ENCODE results near the gene ARHGEF40. TPM values are rescaled to one million over a fixed set of nuclear protein-coding genes. Genes with fewer than 3 reads are reported as not detected.

ARHGEF40 gene
- polyA plus RNA-seq, 2 of the 4 experiments (the other 2 are of a cell fraction): 7.8 to 9.6 TPM

DNA sequence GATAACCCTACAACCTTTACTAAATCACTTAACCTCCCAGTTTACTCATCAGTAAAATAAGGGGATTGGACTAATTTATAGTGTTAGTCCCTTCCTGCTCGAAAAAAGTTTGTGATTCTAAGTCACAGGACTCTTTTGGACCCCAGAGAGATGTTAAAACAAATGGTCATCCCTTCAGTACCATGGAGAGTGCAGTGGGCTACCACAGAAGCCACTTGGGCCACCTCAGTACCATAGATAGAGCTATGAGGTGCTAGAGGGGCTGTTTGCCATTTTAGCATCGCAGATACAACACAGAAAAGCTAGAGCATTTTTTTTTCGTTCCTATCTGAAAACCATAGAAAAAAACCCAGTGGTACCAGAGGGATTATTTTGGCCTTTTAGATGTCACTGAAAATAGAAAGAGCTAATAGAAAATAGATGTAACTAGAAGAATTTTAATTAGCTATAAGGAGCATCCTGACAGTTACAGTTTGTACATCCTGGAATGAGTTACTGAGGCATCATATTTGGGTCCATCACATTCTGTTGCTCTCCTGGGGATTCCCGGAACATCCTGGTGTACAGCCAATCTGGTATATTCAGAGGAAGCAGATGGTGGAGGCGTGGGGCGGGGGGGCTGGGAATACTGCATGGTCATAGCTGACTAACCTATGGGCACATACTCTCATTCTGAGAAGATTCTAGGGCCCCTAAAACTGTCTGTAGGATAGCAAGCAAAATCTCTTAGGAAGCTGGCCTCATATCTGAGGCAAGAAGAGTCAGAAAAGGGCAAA lies 25.5 kb downstream of the ARHGEF40 start:
- FAIRE-seq: no peak
- H3K4me1 ChIP-seq: peaks cover 45% of the 10 kb centered on the region
- H3K4me3 ChIP-seq: no peak overlapping the region
- H3K9me3 ChIP-seq: no peaks in the 10 kb centered on the region
- TF ChIP-seq REST (IDR thresholded peaks at IDR 0.05): peak; percentile 92
- TF ChIP-seq EHMT2 (IDR thresholded peaks at IDR 0.05; ENCODE audit: low read depth): 0 out of 2 replicates have a peak, but pooled peaks have one; percentile 34
- no peak for TF ChIP-seq BHLHE40 (IDR thresholded peaks at IDR 0.05; ENCODE audit: low read depth, low read length)
- no peak for TF ChIP-seq MAFK (IDR thresholded peaks at IDR 0.05; ENCODE audit: partially characterized antibody)
- no peak for TF ChIP-seq JUNB (IDR thresholded peaks at IDR 0.05)
- no peak for TF ChIP-seq POLR2AphosphoS2 (conservative IDR thresholded peaks at IDR 0.05; ENCODE audit: low read length)
- ATAC-seq: no peak
- 0 out of 6 replicates have a peak overlapping the region, but pooled peaks of 1 of the 2 experiments have one; percentile 5 for H3K27ac ChIP-seq
- WGBS (ENCODE audit: missing lambda C conversion rate): 70% methylated on average over 6 of the region's 6 CpGs
- peak overlapping the region; percentile 94; the same call in 1 of the 3 replicates for H3K4me2 ChIP-seq
- no peak for DNase-seq (ENCODE audit: low read depth in 1 of 2, low spot score in 1 of 2)
- POLR2A ChIA-PET: interaction anchor here (0.8 to 2.8 kb wide), 2 partner anchors 9 to 24 kb away, joined by 3 to 9 read pairs; no protein-coding TSS in a partner anchor
- CTCF ChIA-PET: interaction anchor here (0.6 to 13.7 kb wide), 11 partner anchors 10 to 461 kb away, joined by 3 to 369 read pairs (median 8); partner anchors contain the start of genes ARHGEF40, CHD8, RNASE7 and TMEM253

DNA sequence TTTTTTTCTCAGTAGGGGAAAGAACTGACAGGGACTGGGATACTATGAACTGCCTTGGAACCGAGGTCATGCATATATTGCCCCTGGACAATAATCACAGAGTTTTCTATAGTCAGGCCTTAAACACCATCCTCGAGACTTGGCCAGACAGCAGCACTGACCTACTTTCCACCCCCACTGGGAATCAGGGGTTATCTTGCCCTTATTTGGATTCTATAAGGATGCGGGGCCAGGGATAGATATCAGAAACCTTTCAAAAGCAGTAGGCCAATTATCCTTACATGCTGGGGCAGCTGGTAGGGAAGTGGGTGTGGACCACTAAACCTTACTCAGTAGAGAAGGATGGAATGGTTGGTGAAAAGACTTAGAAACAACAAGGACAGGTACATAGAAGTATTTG lies 26.3 kb downstream of the ARHGEF40 start:
- no peak for DNase-seq (ENCODE audit: low read depth in 1 of 2, low spot score in 1 of 2)
- FAIRE-seq: no peak
- peaks cover 53% of the 10 kb centered on the region for H3K4me1 ChIP-seq
- ChIA-PET POLR2A (interaction anchor here (2.8 kb wide), 1 partner anchor 25 kb away, joined by 9 read pairs; no protein-coding TSS in a partner anchor), CTCF (interaction anchor here (1.1 to 13.7 kb wide), 8 partner anchors 9 to 125 kb away, joined by 3 to 369 read pairs (median 126); partner anchors contain the start of genes ARHGEF40, RNASE7 and TMEM253)
- WGBS (ENCODE audit: missing lambda C conversion rate): 80% methylated on average over 3 of the region's 3 CpGs
- peak overlapping the region; percentile 94 for H3K4me2 ChIP-seq
- TF ChIP-seq, protein P1, sequence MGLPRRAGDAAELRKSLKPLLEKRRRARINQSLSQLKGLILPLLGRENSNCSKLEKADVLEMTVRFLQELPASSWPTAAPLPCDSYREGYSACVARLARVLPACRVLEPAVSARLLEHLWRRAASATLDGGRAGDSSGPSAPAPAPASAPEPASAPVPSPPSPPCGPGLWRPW (IDR thresholded peaks at IDR 0.05): no peak
- TF ChIP-seq MAZ (IDR thresholded peaks at IDR 0.05; ENCODE audit: borderline replicate concordance, low read depth, low read length) (no peak), RNF2 (IDR thresholded peaks at IDR 0.05; ENCODE audit: borderline replicate concordance, low read depth) (no peak), TP53 (CRISPR knock-in tag; IDR thresholded peaks at IDR 0.05) (no peak), KDM5A (IDR thresholded peaks at IDR 0.05) (no peak), CBX8 (IDR thresholded peaks at IDR 0.05) (no peak), HOXA7 (CRISPR knock-in tag; IDR thresholded peaks at IDR 0.05) (no peak), RFX5 (IDR thresholded peaks at IDR 0.05) (no peak), CBX2 (IDR thresholded peaks at IDR 0.05; ENCODE audit: borderline replicate concordance, low read depth) (no peak), CTCF (IDR thresholded peaks at IDR 0.05) (no peak), REST (IDR thresholded peaks at IDR 0.05) (no peak)
- TF ChIP-seq, protein P2, sequence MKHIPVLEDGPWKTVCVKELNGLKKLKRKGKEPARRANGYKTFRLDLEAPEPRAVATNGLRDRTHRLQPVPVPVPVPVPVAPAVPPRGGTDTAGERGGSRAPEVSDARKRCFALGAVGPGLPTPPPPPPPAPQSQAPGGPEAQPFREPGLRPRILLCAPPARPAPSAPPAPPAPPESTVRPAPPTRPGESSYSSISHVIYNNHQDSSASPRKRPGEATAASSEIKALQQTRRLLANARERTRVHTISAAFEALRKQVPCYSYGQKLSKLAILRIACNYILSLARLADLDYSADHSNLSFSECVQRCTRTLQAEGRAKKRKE (CRISPR knock-in tag; IDR thresholded peaks at IDR 0.05; ENCODE audit: low read depth): no peak
- H3K9me3 ChIP-seq: no peaks in the 10 kb centered on the region
- H3K4me3 ChIP-seq: no peak overlapping the region
- ATAC-seq: no peak
- peak overlapping the region; percentile 83 to 99; a peak in 4 of 6 replicates for H3K27ac ChIP-seq

All from A549 (cell line).